ENCODE data around the gene FEZF2.

The FEZF2 gene

DNA sequence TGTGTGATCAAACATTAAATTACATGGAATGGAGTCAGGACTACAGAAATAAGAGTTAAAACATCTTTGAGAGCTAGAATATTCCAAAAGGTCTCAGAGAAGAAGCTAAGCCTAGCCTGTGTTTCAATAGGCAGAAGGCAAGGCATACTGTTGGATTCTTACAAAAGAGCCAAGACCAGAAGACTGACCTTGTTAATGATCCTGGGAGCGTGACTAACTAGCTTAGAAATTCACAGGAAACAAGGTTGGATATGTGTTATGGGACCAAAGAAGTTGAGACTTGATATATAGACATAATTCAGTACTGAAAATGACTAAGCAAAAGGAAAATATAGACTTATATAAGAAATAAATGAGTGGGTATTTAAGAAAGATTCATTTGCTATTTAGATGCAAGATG, 50.1 kb downstream of the FEZF2 start:
- DNase-seq: no peak

All from CD4-positive, alpha-beta T cell treated with Interferon alpha-2 for 1 hour (primary cell).